ENCODE measurements around the gene RUFY2.

DNA sequence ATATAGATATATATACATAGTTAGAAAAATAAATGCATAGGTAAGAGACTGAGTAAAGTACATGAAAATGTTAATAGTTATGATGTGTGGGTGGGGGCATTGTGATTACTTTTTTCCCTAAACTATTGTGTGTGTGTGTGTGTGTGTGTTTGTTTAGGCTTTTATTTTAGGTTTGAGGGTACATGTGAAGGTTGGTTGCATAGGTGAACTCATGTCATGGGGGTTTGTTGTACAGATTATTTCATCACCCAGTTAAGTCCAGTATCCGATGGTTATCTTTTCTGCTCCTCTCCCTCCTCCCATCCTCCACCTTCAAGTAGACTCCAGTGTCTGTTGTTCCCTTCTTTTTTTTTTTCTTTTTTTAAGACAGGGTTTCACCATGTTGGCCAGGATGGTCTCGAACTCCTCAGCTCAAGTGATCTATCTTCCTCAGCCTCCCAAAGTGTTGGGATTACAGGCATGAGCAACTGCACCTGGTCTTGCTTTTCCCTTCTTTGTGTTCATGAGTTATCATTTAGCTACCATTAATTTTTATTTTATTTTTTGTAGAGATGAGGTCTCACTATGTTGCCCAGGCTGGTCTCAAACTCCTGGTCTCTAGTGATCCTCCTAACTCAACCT is 1.9 kb upstream of the RUFY2 start:
- TF ChIP-seq POLR2A (IDR thresholded peaks at IDR 0.05) = no peak
- TF ChIP-seq, protein P1, sequence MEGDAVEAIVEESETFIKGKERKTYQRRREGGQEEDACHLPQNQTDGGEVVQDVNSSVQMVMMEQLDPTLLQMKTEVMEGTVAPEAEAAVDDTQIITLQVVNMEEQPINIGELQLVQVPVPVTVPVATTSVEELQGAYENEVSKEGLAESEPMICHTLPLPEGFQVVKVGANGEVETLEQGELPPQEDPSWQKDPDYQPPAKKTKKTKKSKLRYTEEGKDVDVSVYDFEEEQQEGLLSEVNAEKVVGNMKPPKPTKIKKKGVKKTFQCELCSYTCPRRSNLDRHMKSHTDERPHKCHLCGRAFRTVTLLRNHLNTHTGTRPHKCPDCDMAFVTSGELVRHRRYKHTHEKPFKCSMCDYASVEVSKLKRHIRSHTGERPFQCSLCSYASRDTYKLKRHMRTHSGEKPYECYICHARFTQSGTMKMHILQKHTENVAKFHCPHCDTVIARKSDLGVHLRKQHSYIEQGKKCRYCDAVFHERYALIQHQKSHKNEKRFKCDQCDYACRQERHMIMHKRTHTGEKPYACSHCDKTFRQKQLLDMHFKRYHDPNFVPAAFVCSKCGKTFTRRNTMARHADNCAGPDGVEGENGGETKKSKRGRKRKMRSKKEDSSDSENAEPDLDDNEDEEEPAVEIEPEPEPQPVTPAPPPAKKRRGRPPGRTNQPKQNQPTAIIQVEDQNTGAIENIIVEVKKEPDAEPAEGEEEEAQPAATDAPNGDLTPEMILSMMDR (IDR thresholded peaks at IDR 0.05) = no peak

All from lower leg skin (tissue), 3 donors.